Vagina (tissue), 2 donors: ENCODE measurements around the gene CACNA1D.

Experiments
- POLR2A ChIP-seq, 2 donors: fragments of 450-650 bp; IDR thresholded peaks; one replicate each; pipeline ENCODE4 v1.6.1; 2017; ENCODE audit warnings: antibody characterized with exemption in 2 of 2, mild to moderate bottlenecking in 2 of 2, moderate library complexity in 2 of 2
- POLR2AphosphoS5 ChIP-seq, 2 donors: sonication (generic); formaldehyde crosslinking; IDR thresholded peaks; one replicate each; pipeline ENCODE4 v1.9.0; 2017; ENCODE audit warnings: antibody characterized with exemption in 2 of 2, mild to moderate bottlenecking in 2 of 2, low read depth in 1 of 2; ENCODE audit not compliant: insufficient read depth in 1 of 2
- TF ChIP-seq, protein P1 (sequence below), 3 experiments: fragments of 450-650 bp in 2 of 3; fragments of 200-600 bp in 1 of 3; sonication (generic) in 1 of 3; IDR thresholded peaks; one replicate each; pipeline ENCODE4 v1.5.1; 2017 to 2019; ENCODE audit warnings: antibody characterized with exemption in 3 of 3, mild to moderate bottlenecking in 2 of 3, moderate library complexity in 2 of 3

DNA sequence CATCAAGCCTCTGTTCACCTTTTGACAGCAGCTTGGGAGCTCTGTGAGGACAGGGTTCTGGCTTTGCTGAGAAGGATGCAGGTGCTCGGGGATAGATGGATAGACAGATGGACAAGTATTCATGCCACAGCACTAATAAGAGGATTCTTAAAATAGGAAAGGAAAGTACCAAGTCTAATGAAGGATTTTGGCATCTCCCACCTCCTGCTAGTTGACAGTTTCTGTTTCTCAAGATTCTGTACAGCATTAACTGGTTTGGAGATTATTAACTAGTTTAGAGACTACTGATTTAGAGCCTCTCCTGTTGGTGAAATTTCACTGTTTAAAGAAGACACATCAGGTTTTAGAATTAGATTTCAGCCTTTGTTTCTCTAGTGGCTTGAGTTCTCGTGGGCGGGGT, 152.3 kb downstream of the CACNA1D start:
- TF ChIP-seq, protein P1, sequence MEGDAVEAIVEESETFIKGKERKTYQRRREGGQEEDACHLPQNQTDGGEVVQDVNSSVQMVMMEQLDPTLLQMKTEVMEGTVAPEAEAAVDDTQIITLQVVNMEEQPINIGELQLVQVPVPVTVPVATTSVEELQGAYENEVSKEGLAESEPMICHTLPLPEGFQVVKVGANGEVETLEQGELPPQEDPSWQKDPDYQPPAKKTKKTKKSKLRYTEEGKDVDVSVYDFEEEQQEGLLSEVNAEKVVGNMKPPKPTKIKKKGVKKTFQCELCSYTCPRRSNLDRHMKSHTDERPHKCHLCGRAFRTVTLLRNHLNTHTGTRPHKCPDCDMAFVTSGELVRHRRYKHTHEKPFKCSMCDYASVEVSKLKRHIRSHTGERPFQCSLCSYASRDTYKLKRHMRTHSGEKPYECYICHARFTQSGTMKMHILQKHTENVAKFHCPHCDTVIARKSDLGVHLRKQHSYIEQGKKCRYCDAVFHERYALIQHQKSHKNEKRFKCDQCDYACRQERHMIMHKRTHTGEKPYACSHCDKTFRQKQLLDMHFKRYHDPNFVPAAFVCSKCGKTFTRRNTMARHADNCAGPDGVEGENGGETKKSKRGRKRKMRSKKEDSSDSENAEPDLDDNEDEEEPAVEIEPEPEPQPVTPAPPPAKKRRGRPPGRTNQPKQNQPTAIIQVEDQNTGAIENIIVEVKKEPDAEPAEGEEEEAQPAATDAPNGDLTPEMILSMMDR (IDR thresholded peaks at IDR 0.05) = no peak
- no peak for TF ChIP-seq POLR2AphosphoS5 (IDR thresholded peaks at IDR 0.05; ENCODE audit: insufficient read depth in 1 of 2, low read depth in 1 of 2)
- TF ChIP-seq POLR2A (IDR thresholded peaks at IDR 0.05) = no peak
